Pancreas (tissue), 10 donors: ENCODE measurements around the gene LTBP1. TPM values are rescaled to one million over a fixed set of nuclear protein-coding genes. Genes with fewer than 3 reads are reported as not detected.
A peak's percentile ranks its signal among the peaks of the same experiment; 100 is the strongest.

Experiments
- ATAC-seq, 4 donors: fragments of 200-7000 bp; cut with Tn5 transposase; one replicate each; pipeline versions ENCODE4 v1.8.0 to v1.9.1; 2020; ENCODE audit warnings: mild to moderate bottlenecking in 4 of 4, moderate library complexity in 4 of 4
- DNase-seq, 6 donors: peaks; one replicate each; pipeline ENCODE4 v3.0.0-alpha.2; 2020
- FAIRE-seq: peaks from 2 replicates; lab custom pipeline; 2012; peaks lifted over from hg19 to GRCh38; lab: Jason Lieb, UNC
- H3K27ac ChIP-seq, 4 donors: fragments of 200-600 bp; sonication (generic); 1 replicate in 3 of 4; 2 replicates in 1 of 4; pipeline versions ENCODE4 v1.5.0 to v1.8.0; 2020
- H3K27me3 ChIP-seq, 4 donors: fragments of 200-600 bp; one replicate each; pipeline ENCODE4 v1.8.0; 2021
- H3K36me3 ChIP-seq, 3 donors: fragments of 200-600 bp; sonication (generic) in 1 of 3; one replicate each; pipeline versions ENCODE4 v1.5.0 to v1.8.0; 2020 to 2021
- H3K4me1 ChIP-seq, 3 donors: fragments of 200-600 bp; one replicate each; pipeline ENCODE4 v1.8.0; 2021
- H3K4me3 ChIP-seq, 4 donors: fragments of 200-600 bp; sonication (generic) in 2 of 4; one replicate each; pipeline versions ENCODE4 v1.5.0 to v1.8.0; 2020 to 2021
- H3K9me3 ChIP-seq, 4 donors: fragments of 200-600 bp; one replicate each; pipeline ENCODE4 v1.8.0; 2021
- WGBS, 2 donors: extraction: QIAGEN DNeasy Blood & Tissue Kit; methylation state at CpG; one replicate each; pipeline ENCODE4 v1.1.7; 2013; 5-methylcytosine and 5-hydroxymethylcytosine counted together
- intact Hi-C, 3 donors: fragments of 100-400 bp; cut with DNase I; formaldehyde crosslinking; loops; one replicate each; pipeline versions ENCODE4 v1.11.1 to v1.14.2; 2022
- polyA plus RNA-seq, 2 donors: library from polyadenylated mRNA; stranded (reverse); fragments of 200-250 nt; gene quantifications; one replicate each; pipeline ENCODE4 v1.2.3, GENCODE V29; 2013
- total RNA-seq, 6 donors: library from RNA; stranded (reverse); fragmentation: NEBNext Ultra II Directional in 4 of 6; extraction: Animal tissue kit (Norgen Biotek cat#: 25700) in 4 of 6; gene quantifications; one replicate each; pipeline versions ENCODE4 v1.2.1 to v1.2.4, GENCODE V29; 2021 to 2023
- TF ChIP-seq, protein P1 (sequence below), 4 donors: fragments of 200-600 bp; sonication (generic) in 3 of 4; IDR thresholded peaks; one replicate each; pipeline versions ENCODE4 v1.5.0 to v1.8.0; 2021; ENCODE audit warnings: antibody characterized with exemption in 4 of 4
- donor health status: healthy with polysubstance abuse.
- donor health status: DM: no; HTN: no; CAD: no; lungs with moderate emphysema.
- donor health status: DM: no; HTN: no; CAD: no.
- donor health status: control.
- donor health status: control.
- donor health status: Bipolar disorder and iron deficiency.
- donor health status: DM: yes; HTN: yes; CAD: no.
- donor health status: DM: no; HTN: no; CAD: no.
- donor health status: DM: no; HTN: no; CAD: no.
- donor health status: DM: yes; HTN: yes; CAD: no.

LTBP1 gene
- total and polyA plus RNA-seq, 8 donors = 0.83 to 21.2 (median 2.6) TPM

DNA sequence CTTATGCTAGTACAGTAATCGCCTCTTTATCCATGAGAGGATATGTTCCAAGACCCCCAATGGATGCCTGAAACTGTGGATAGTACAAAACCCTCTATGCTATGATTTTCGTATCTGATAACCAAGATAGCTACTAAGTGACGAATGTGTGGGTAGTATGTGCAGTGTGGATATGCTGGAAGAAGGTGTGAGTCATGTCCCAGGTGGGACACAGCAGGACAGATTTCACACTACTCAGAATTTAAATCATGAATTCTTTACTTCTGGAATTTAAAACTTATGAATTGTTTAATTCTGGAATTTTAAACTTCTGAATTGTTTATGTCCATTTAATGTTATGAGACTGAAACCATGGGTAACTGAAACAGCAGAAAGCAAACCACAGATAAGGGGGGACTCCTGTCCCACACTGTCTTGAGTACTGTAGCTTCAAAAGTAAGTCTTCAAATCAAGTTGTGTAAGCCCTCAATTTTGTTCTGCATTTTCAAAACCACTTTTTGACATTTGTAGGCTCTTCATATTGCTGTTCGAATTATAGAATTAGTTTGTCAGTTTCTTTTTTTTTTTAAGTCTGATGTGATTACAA is 116.0 kb downstream of the LTBP1 start:
- Histone ChIP-seq H3K4me1 (no peaks in the 10 kb centered on the region), H3K27me3 (no peaks in the 10 kb centered on the region), H3K27ac (no peak overlapping the region), H3K9me3 (no peaks in the 10 kb centered on the region), H3K36me3 (no peaks in the 10 kb centered on the region), H3K4me3 (no peak overlapping the region)
- FAIRE-seq (no peak), DNase-seq (no peak), ATAC-seq (no peak)
- intact Hi-C loops = no loop called here
- TF ChIP-seq, protein P1, sequence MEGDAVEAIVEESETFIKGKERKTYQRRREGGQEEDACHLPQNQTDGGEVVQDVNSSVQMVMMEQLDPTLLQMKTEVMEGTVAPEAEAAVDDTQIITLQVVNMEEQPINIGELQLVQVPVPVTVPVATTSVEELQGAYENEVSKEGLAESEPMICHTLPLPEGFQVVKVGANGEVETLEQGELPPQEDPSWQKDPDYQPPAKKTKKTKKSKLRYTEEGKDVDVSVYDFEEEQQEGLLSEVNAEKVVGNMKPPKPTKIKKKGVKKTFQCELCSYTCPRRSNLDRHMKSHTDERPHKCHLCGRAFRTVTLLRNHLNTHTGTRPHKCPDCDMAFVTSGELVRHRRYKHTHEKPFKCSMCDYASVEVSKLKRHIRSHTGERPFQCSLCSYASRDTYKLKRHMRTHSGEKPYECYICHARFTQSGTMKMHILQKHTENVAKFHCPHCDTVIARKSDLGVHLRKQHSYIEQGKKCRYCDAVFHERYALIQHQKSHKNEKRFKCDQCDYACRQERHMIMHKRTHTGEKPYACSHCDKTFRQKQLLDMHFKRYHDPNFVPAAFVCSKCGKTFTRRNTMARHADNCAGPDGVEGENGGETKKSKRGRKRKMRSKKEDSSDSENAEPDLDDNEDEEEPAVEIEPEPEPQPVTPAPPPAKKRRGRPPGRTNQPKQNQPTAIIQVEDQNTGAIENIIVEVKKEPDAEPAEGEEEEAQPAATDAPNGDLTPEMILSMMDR (IDR thresholded peaks at IDR 0.05) = no peak
- 68 to 83% methylated on average over 4 of the region's 4 CpGs for WGBS, 2 donors

- Histone ChIP-seq H3K4me1 (no peaks in the 10 kb centered on the region), H3K4me3 (no peak overlapping the region), H3K27me3 (no peaks in the 10 kb centered on the region), H3K9me3 (no peaks in the 10 kb centered on the region), H3K27ac (no peak overlapping the region), H3K36me3 (no peaks in the 10 kb centered on the region)
- ATAC-seq = peak; percentile 47 to 80 (median 60)
- DNase-seq = no peak
- intact Hi-C loops = no loop called here
- 37 to 42% methylated on average over 3 of the region's 3 CpGs for WGBS, 2 donors
- TF ChIP-seq, protein P1 (IDR thresholded peaks at IDR 0.05) = no peak
- FAIRE-seq = no peak
Observed at GRCh38 chr2:33064349-33064801, 117.6 kb downstream of the LTBP1 start.

DNA sequence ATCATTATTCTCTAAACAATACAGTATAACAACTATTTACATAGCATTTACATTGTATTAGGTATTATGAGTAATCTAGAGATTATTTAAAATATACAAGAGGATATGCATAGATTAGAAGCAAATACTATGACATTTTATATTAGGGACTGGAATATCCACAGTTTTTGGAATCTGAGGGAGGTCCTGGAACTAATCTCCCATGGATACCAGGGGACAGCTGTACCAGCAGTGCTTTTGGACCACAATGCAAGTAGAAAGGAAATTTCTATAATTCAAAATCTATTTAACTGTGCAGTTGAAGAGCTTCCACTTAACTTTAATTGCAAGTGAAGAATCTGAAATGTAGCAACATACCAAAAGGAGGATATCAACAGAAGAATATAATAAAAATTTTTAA is 120.8 kb downstream of the LTBP1 start:
- TF ChIP-seq, protein P1 (IDR thresholded peaks at IDR 0.05) = no peak
- Histone ChIP-seq H3K36me3 (no peaks in the 10 kb centered on the region), H3K27me3 (no peaks in the 10 kb centered on the region), H3K4me1 (no peaks in the 10 kb centered on the region), H3K4me3 (no peak overlapping the region), H3K27ac (no peak overlapping the region), H3K9me3 (no peaks in the 10 kb centered on the region)
- DNase-seq = no peak
- ATAC-seq = no peak
- intact Hi-C loops = no loop called here
- no peak for FAIRE-seq

GRCh38 chr2:33068261-33068660 is 121.5 kb downstream of the LTBP1 start:
- H3K27me3 ChIP-seq = no peaks in the 10 kb centered on the region
- H3K4me1 ChIP-seq = peaks cover 0 to 1% (median 0%) of the 10 kb centered on the region in 3 donors
- H3K36me3 ChIP-seq = no peaks in the 10 kb centered on the region
- FAIRE-seq (no peak), ATAC-seq (no peak), DNase-seq (no peak)
- TF ChIP-seq, protein P1 (IDR thresholded peaks at IDR 0.05) = no peak
- no peaks in the 10 kb centered on the region for H3K9me3 ChIP-seq
- H3K27ac ChIP-seq = no peak overlapping the region
- no peak overlapping the region for H3K4me3 ChIP-seq
- 64 to 75% methylated on average over 2 of the region's 2 CpGs for WGBS, 2 donors
- intact Hi-C loops = no loop called here

DNA sequence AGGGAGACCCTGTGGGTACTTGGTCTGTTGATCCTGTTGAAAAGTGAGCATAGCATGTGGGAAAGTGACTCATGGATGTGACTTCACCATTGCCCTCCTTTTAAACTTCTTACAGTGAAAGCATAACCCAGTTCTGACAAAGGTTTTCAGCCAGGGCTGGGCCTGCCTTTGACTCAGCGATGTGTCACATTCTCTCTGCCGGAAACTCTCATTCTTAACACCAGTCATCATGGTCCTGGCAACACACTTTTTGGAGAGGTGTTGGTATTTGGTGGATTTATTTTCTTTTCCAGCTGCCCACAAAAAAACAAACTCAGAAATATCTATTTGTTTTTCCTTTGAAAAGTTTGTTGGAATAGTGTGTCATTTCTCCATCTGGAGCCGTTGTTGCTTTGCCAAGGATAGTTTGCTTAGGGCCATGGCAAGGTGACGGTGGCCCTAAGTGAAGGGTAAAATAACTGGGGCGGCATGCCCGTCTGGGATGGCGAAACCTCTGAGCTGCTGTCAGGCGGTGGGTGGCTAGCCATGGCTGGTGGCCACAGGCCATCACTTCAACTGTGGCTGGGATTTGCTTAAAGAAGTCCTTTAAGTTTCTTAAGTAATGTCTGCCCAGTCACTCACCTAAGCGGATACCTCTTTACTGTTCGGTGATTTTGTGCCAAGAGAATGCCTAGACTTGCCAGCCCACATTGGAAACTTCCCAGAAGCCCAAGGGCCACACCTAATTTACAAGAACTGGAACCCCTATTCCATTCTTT is 123.3 kb downstream of the LTBP1 start:
- DNase-seq = peak in 4 of 6 donors; percentile 27 to 52 (median 37)

More for the DNA sequence above, 123.3 kb downstream of the LTBP1 start:
- Histone ChIP-seq H3K27ac (peak overlapping the region in 2 of 4 donors; percentile 46 to 56), H3K9me3 (no peaks in the 10 kb centered on the region), H3K4me3 (no peak overlapping the region), H3K4me1 (peaks cover 0 to 4% (median 0%) of the 10 kb centered on the region in 3 donors), H3K36me3 (no peaks in the 10 kb centered on the region), H3K27me3 (no peaks in the 10 kb centered on the region)
- TF ChIP-seq, protein P1 (IDR thresholded peaks at IDR 0.05) = no peak
- FAIRE-seq (no peak), ATAC-seq (peak; percentile 90 to 94 (median 92))
- WGBS, 2 donors = 38 to 43% methylated on average over 10 of the region's 10 CpGs
- intact Hi-C loops = no loop called here
